Common myeloid progenitor, CD34-positive (primary cell): ENCODE measurements around the gene ADCY5.

Experiments
- CTCF ChIA-PET: fragments of 350-600 bp; sonication (Branson Sonifier 250); formaldehyde crosslinking; loops from one replicate; lab custom pipeline; 2021; ENCODE audit warnings: antibody characterized with exemption; lab: Charles Lee
- POLR2A ChIA-PET: fragments of 350-600 bp; sonication (Branson Sonifier 250); formaldehyde crosslinking; loops from one replicate; lab custom pipeline; 2021; ENCODE audit warnings: antibody characterized with exemption; lab: Charles Lee
- DNase-seq, 3 donors: peaks; one replicate each; pipeline versions ENCODE4 v3.0.0 to v3.0.0-alpha.2; 2013
- H3K27ac ChIP-seq, 2 experiments: 1 replicate in 1 of 2; 2 replicates in 1 of 2; pipeline ENCODE4 v1.7.0; 2013; ENCODE audit warnings: inconsistent platforms in 2 of 2, low read length in 2 of 2, mild to moderate bottlenecking in 2 of 2, low read depth in 1 of 2, moderate library complexity in 1 of 2; ENCODE audit not compliant: severe bottlenecking in 2 of 2, insufficient read depth in 1 of 2, poor library complexity in 1 of 2
- H3K27me3 ChIP-seq, 5 experiments: replicated peaks in 2 of 5; 1 replicate in 3 of 5; 2 replicates in 2 of 5; pipeline versions ENCODE4 v1.6.1 to v1.7.0; 2013; ENCODE audit warnings: low read length in 4 of 5, mild to moderate bottlenecking in 2 of 5, moderate library complexity in 2 of 5, inconsistent platforms in 1 of 5; ENCODE audit not compliant: insufficient read depth in 5 of 5, control insufficient read depth in 4 of 5
- H3K36me3 ChIP-seq, 4 experiments: 1 replicate in 2 of 4; 2 replicates in 2 of 4; pipeline versions ENCODE4 v1.6.1 to v1.7.0; 2013; ENCODE audit warnings: low read length in 3 of 4, control low read depth in 1 of 4, mild to moderate bottlenecking in 1 of 4; ENCODE audit not compliant: control insufficient read depth in 4 of 4, insufficient read depth in 4 of 4
- H3K4me1 ChIP-seq, 4 experiments: 1 replicate in 3 of 4; 2 replicates in 1 of 4; pipeline versions ENCODE4 v1.6.1 to v1.7.1; 2013; ENCODE audit warnings: low read length in 3 of 4, mild to moderate bottlenecking in 3 of 4, control low read depth in 1 of 4, inconsistent platforms in 1 of 4, moderate library complexity in 1 of 4; ENCODE audit not compliant: control insufficient read depth in 4 of 4, insufficient read depth in 4 of 4; ENCODE audit errors: control extremely low read depth in 1 of 4
- H3K4me3 ChIP-seq, 7 experiments: 1 replicate in 4 of 7; 2 replicates in 3 of 7; pipeline versions ENCODE4 v1.5.1 to v1.7.0; 2013; ENCODE audit warnings: mild to moderate bottlenecking in 7 of 7, low read length in 6 of 7, moderate library complexity in 6 of 7, inconsistent platforms in 2 of 7, low read depth in 2 of 7, control low read depth in 1 of 7; ENCODE audit not compliant: insufficient read depth in 4 of 7, control insufficient read depth in 1 of 7; ENCODE audit errors: extremely low read depth in 1 of 7
- H3K9me3 ChIP-seq, 5 experiments: 1 replicate in 4 of 5; 2 replicates in 1 of 5; pipeline versions ENCODE4 v1.6.1 to v1.7.1; 2013; ENCODE audit warnings: low read length in 4 of 5, mild to moderate bottlenecking in 2 of 5, inconsistent platforms in 1 of 5, low read depth in 1 of 5, moderate library complexity in 1 of 5; ENCODE audit not compliant: control insufficient read depth in 4 of 5, insufficient read depth in 2 of 5; ENCODE audit errors: control extremely low read depth in 1 of 5
- WGBS: methylation state at CpG from one replicate; pipeline ENCODE4 v1.1.5; 2013; ENCODE audit not compliant: insufficient coverage; 5-methylcytosine and 5-hydroxymethylcytosine counted together

Gene ADCY5

DNA sequence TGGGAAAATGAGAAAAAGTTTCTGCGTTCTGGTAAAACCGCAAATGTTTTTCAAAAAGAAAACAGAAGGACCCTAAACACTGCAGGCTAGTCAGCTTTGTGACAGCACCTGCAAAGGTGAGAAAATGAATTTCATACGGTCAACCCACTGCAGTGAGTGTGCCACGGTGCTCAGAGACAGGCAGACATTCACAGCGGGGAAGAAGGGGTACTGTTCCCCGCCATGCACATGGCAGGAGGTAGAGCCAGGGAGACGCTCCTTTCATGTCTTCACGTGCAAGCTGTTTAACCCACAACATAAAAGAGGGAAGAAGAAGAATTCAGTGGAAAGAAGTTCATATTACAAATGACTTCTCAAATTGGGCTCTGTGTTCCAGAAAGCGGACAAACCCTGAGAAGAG is 137.7 kb downstream of the ADCY5 start:
- DNase-seq = no peak
- Histone ChIP-seq H3K36me3 (no peaks in the 10 kb centered on the region), H3K27ac (no peak overlapping the region), H3K4me1 (no peaks in the 10 kb centered on the region), H3K4me3 (no peak overlapping the region), H3K27me3 (peaks cover 0 to 32% (median 11%) of the 10 kb centered on the region in 5 experiments), H3K9me3 (no peaks in the 10 kb centered on the region)
- ChIA-PET CTCF (no interaction called here), POLR2A (no interaction called here)
- 92% methylated on average over 6 of the region's 9 CpGs for WGBS

- peaks cover 0 to 32% (median 13%) of the 10 kb centered on the region in 5 experiments for H3K27me3 ChIP-seq
- H3K36me3 ChIP-seq = no peaks in the 10 kb centered on the region
- ChIA-PET POLR2A (interaction anchor here (1.0 kb wide), 1 partner anchor 87 kb away, joined by 3 read pairs; no protein-coding TSS in a partner anchor), CTCF (interaction anchor here (0.7 kb wide), 1 partner anchor 249 kb away, joined by 3 read pairs; no protein-coding TSS in a partner anchor)
- WGBS = 90% methylated on average over 5 of the region's 6 CpGs
- no peak overlapping the region for H3K27ac ChIP-seq
- H3K4me1 ChIP-seq = no peaks in the 10 kb centered on the region
- DNase-seq = no peak
- H3K9me3 ChIP-seq = no peaks in the 10 kb centered on the region
- H3K4me3 ChIP-seq = no peak overlapping the region
Measured at GRCh38 chr3:123310741-123311140, 138.1 kb downstream of the ADCY5 start.

- no peak for DNase-seq
- WGBS = 98% methylated on average over 8 of the region's 8 CpGs
- ChIA-PET POLR2A (interaction anchor here (1.0 kb wide), 1 partner anchor 86 kb away, joined by 3 read pairs; no protein-coding TSS in a partner anchor), CTCF (interaction anchor here (0.7 kb wide), 1 partner anchor 250 kb away, joined by 3 read pairs; no protein-coding TSS in a partner anchor)
- no peaks in the 10 kb centered on the region for H3K4me1 ChIP-seq
- no peak overlapping the region for H3K4me3 ChIP-seq
- H3K9me3 ChIP-seq = no peaks in the 10 kb centered on the region
- H3K27me3 ChIP-seq = peaks cover 0 to 27% (median 13%) of the 10 kb centered on the region in 5 experiments
- no peaks in the 10 kb centered on the region for H3K36me3 ChIP-seq
- no peak overlapping the region for H3K27ac ChIP-seq
Measured at GRCh38 chr3:123310186-123310585, 138.7 kb downstream of the ADCY5 start.

- Histone ChIP-seq H3K4me3 (no peak overlapping the region), H3K36me3 (no peaks in the 10 kb centered on the region), H3K27me3 (peaks cover 0 to 14% (median 0%) of the 10 kb centered on the region in 5 experiments), H3K9me3 (no peaks in the 10 kb centered on the region), H3K27ac (no peak overlapping the region), H3K4me1 (no peaks in the 10 kb centered on the region)
- no peak for DNase-seq
- ChIA-PET CTCF (interaction anchor here (1.0 to 1.8 kb wide), 3 partner anchors 17 to 24 kb away, joined by 3 to 4 read pairs (median 3); no protein-coding TSS in a partner anchor), POLR2A (no interaction called here)
- 100% methylated on average over 4 of the region's 5 CpGs for WGBS
Measured at GRCh38 chr3:123307064-123307463, 141.8 kb downstream of the ADCY5 start.

- Histone ChIP-seq H3K27ac (no peak overlapping the region), H3K4me1 (no peaks in the 10 kb centered on the region), H3K4me3 (no peak overlapping the region), H3K36me3 (no peaks in the 10 kb centered on the region), H3K27me3 (peaks cover 0 to 14% (median 0%) of the 10 kb centered on the region in 5 experiments), H3K9me3 (no peaks in the 10 kb centered on the region)
- WGBS = 86% methylated on average over 1 of the region's 2 CpGs
- POLR2A ChIA-PET = no interaction called here
- no peak for DNase-seq
- CTCF ChIA-PET = interaction anchor here (1.3 kb wide), 1 partner anchor 21 kb away, joined by 3 read pairs; no protein-coding TSS in a partner anchor
Measured at GRCh38 chr3:123305192-123305591, 143.7 kb downstream of the ADCY5 start.

DNA sequence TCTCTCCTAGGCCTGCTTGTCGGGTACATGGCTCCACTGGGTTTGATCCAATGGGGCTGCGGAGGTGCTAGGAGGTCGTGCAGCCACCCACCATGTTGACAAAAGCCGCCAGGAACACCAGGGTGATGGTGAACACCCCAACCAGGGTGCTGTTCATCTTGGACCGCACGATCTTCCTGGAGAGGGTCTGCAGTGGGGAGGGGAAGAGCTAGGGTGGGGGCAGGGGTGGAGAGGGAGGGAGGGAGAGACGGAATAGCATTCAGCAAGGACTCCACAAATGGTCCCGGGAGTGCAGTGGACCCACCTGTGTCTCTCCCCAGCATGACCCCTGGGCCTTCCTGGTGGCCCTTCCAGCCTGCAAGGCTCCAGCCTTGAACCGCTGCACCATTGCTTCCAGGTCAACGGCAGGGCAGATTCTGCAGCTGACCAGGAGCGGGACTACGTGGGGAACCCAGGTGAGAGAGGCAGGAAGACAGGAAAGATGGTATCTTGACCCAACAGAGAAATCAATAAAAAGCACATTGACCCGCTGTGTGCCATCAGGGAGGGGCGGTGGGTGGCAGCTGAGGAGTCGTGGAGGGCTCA is 144.8 kb downstream of the ADCY5 start:
- no peaks in the 10 kb centered on the region for H3K36me3 ChIP-seq
- ChIA-PET POLR2A (no interaction called here), CTCF (no interaction called here)
- no peak for DNase-seq
- peaks cover 0 to 14% (median 0%) of the 10 kb centered on the region in 5 experiments for H3K27me3 ChIP-seq
- H3K4me1 ChIP-seq = no peaks in the 10 kb centered on the region
- WGBS = 97% methylated on average over 15 of the region's 15 CpGs
- no peak overlapping the region for H3K4me3 ChIP-seq
- no peaks in the 10 kb centered on the region for H3K9me3 ChIP-seq
- H3K27ac ChIP-seq = no peak overlapping the region

- H3K27ac ChIP-seq = no peak overlapping the region
- ChIA-PET CTCF (interaction anchor here (1.3 kb wide), 1 partner anchor 13 kb away, joined by 3 read pairs; no protein-coding TSS in a partner anchor), POLR2A (no interaction called here)
- peaks cover 0 to 14% (median 0%) of the 10 kb centered on the region in 5 experiments for H3K27me3 ChIP-seq
- no peaks in the 10 kb centered on the region for H3K36me3 ChIP-seq
- no peaks in the 10 kb centered on the region for H3K9me3 ChIP-seq
- H3K4me1 ChIP-seq = no peaks in the 10 kb centered on the region
- DNase-seq = no peak
- WGBS = 93% methylated on average over 13 of the region's 14 CpGs
- no peak overlapping the region for H3K4me3 ChIP-seq
Measured at GRCh38 chr3:123302961-123303360, 145.9 kb downstream of the ADCY5 start.
